HG02798 (cell line): ENCODE results near the gene CYP4F12.
"Not testable (repeated sequence)": the region's sequence is repeated elsewhere in the genome, so short reads cannot be mapped to it uniquely, and the experiment has no call there.

ENCODE experiments used
- ATAC-seq: cut with Tn5 transposase; IDR thresholded peaks from one replicate; pipeline ENCODE4 v1.9.1; 2021; ENCODE audit warnings: mild to moderate bottlenecking; ENCODE audit not compliant: unreplicated experiment, poor library complexity

CYP4F12 gene

GRCh38 chr19:15644816-15645215, 28.1 kb upstream of the CYP4F12 start:
- ATAC-seq, result no peak

GRCh38 chr19:15649526-15649925, 23.4 kb upstream of the CYP4F12 start:
- no peak for ATAC-seq

DNA sequence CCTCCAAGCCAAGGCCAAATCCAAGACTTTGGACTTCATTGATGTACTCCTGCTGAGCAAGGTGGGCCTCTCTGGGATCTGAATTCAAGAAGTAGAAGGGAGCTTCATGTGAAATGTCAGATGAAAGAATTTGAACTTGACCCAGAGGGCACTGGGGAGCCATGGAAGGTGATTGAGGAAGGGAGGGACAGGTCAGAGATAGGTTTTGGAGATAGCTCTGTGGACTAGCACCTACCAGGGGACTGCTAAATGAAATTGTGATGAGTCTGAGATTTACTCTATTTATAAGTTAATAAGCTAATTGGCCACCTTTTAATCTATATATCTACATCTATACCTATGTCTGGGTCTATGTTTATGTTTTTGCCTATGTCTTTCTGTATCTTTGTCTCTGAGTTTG, 22.8 kb upstream of the CYP4F12 start:
- ATAC-seq, result not testable (repeated sequence)

DNA sequence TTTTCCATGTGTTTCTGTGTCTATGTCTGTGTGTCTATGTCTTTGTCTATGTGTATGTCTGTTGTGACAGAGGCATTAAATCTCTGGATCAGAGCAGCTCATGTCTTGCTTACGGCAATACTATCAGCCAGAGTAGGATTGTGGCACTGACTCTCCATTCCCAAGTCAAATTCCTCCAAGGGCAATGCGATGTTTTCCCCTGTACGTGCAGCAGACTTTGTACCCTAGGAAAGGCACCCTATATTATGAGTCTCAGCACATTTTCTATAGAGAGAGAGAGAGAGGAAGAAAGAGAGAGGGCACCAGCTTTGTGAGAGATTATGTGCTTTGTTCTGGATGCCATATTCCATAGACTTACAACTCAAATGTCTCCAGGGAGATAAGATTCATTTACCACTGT, 21.1 kb upstream of the CYP4F12 start:
- no peak for ATAC-seq

- no peak for ATAC-seq
These were observed 20.2 kb upstream of the CYP4F12 start for GRCh38 chr19:15652559-15653278.

- no peak for ATAC-seq
These were observed 16.4 kb upstream of the CYP4F12 start for GRCh38 chr19:15656467-15656866.

DNA sequence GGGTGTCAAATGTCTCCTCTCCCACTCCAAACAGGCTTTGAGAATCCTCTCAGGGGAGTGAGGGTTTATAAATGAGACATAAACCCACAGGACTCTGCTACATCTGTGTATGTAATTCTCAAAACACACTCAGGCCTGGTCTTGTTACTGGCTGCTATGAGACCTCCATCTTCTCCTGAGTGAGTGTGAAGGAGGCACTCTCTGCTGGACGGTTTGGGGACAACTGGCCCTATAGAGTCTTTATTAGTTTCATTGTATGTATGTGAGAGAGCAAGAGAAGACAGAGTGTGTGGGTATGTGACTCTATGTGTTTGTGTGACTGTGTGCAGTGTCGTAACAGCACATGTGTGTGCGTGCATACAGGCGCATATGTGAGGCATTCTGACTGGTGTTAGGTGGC, 9.6 kb upstream of the CYP4F12 start:
- ATAC-seq, result no peak

GRCh38 chr19:15666186-15666585, 6.7 kb upstream of the CYP4F12 start:
- ATAC-seq, result no peak

DNA sequence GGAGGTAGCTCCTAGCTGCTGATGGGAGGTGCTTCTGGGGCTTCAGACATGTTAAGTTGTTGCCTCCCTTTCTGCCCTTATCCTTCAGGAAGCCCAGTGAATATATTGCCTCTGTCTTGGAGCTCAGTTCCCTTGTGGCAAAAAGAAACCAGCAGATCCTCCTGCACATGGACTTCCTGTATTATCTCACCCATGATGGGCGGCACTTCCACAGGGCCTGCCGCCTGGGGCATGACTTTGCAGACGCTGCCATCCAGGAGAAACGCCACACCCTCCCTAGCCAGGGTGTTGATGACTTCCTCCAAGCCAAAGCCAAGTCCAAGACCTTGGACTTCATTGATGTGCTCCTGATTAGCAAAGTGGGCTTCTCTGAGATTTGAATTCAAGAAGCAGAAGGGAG, 6.0 kb upstream of the CYP4F12 start:
- no peak for ATAC-seq

DNA sequence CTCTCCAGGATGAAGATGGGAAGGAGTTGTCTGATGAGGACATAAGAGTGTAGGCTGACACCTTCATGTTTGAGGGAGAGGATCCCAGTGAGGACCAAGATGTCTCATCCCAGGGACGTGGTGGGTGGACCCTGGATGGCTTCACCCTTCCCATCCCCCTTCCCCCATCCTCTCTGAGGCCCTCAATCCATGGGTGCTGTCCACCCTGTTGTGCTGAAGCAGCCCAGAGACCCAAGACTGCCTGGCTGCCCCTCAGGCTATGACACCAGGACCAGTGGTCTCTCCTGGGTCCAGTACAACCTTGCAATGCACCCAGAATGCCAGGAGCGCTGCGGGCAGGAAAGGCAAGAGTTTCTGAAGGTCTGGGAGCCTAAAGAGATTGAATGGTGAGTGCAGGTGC, 3.4 kb upstream of the CYP4F12 start:
- ATAC-seq, result no peak

GRCh38 chr19:15669891-15670290, 3.0 kb upstream of the CYP4F12 start:
- no peak for ATAC-seq

DNA sequence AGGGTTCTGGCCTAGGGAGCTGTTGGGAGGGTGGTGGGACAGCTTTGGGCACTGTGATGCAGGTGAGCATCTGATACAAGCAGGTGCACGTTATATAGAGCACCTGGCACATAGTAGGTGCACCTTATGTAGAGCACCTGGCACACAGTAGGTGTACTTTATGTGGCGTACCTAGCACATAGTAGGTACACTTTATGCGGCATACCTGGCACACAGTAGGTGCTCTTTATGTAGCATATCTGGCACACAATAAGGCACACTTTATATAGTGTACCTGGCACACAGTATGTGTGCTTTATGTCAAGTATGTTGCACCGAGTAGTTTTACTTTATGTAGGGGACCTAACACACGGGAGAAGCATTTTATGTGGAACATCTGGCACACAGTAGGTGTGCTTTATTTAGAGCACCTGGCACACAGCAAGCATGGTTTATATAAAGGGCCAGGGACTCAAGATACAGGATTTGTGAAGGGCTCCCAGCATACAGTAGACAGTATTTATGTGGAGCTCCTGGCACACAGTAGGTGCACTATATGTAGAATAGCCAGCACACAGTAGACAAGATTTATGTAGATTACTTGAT, 1.6 kb upstream of the CYP4F12 start:
- ATAC-seq, result no peak

GRCh38 chr19:15671891-15672579, 852 bp upstream of the CYP4F12 start:
- no peak for ATAC-seq

- no peak for ATAC-seq
These were observed 328 bp downstream of the CYP4F12 start for GRCh38 chr19:15673176-15673654.

DNA sequence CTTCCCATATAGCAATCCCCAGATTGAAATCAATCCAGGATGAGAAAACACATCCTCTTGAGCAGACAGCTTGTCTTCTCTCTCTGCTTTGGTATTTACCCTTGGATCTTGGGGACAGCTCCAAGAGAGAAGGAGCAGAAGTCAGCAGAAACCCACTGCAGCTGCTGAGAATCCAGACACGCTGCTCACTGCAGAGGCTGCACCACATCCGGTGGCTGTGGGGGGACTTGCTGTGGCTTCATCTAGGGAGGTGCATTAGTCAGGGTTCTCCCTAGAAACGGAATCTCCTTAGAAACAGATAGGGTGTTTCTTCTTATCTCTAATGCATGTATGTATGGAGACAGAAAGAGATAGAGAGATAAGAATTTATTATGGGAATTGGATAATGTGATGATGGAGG, 2.7 kb downstream of the CYP4F12 start:
- ATAC-seq, result no peak

DNA sequence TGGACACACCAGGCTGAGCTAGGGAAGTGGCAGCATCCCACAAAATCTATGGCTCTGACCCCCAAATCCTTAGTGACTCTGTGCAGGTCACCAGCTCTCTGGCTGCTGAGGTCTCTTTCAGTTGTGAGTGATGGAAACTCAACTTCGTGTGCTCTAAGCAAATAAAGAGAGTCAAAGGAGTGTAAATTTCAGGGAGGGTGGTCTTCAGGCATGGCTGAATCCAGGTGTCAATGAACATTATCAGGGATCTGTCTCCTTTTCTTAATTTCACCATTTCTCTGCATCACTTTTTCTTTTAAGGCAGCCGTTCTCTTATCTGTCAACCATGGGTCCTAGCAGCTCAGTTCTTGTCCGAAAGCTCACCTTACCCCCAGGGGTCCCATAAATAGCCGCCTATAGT, 6.2 kb downstream of the CYP4F12 start:
- no peak for ATAC-seq

GRCh38 chr19:15679865-15680264, 7.0 kb downstream of the CYP4F12 start:
- ATAC-seq, result not testable (repeated sequence)

DNA sequence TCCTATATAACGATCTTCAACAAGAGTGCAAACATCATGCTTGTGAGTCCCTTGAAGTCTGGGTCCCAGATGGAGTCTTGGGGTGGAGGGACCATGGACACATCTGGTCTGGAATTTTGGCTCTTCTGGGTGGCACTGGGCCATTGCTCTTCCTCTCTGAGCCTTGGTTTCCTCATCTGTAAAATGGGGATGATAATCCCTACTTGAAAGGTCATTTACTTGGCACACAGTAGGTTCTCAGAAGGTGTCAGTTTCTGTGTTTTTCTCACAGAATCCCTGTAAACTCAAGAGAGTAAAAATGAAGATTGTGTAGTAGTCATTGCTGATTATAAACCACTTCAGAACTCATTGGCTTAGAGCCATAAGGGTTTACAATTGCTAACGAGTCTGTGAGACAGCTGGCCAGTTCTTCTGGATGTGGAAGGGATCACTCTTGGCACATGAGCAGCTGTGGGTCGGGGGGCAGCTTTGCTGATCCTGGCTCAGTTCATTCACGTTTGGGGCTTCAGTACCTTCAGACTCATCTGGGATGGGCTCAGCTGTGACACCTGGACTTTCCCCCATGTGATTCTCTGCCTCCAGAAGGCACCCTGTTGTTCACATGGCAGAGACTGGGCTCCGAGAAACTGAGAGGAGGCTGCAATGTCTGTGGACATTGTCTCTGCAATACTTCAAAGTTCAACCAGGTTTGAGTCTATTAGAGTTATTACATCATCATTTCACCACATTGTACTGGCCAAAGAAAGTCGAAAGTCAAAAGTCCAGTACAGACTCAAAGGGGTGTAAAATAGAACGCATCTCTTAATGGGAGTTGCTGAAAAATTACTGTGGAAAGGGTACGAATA, 7.8 kb downstream of the CYP4F12 start:
- no peak for ATAC-seq

- no peak for ATAC-seq
These were observed 10.5 kb downstream of the CYP4F12 start for GRCh38 chr19:15683411-15683810.

GRCh38 chr19:15684828-15685227, 11.9 kb downstream of the CYP4F12 start:
- ATAC-seq, result no peak
